GM23248 (cell line): ENCODE results near the gene SH3PXD2A.

Experiments used
- EZH2 ChIP-seq: fragments of 200-600 bp; sonication (generic); IDR thresholded peaks from 2 replicates; pipeline ENCODE4 v1.6.1; 2018; ENCODE audit warnings: antibody characterized with exemption, mild to moderate bottlenecking; ENCODE audit not compliant: insufficient read depth, poor library complexity, severe bottlenecking
- EZH2phosphoT487 ChIP-seq: fragments of 200-600 bp; sonication (generic); IDR thresholded peaks from 2 replicates; pipeline ENCODE4 v1.6.1; 2018; ENCODE audit warnings: antibody characterized with exemption, moderate library complexity, mild to moderate bottlenecking, low read depth; ENCODE audit not compliant: insufficient read depth

DNA sequence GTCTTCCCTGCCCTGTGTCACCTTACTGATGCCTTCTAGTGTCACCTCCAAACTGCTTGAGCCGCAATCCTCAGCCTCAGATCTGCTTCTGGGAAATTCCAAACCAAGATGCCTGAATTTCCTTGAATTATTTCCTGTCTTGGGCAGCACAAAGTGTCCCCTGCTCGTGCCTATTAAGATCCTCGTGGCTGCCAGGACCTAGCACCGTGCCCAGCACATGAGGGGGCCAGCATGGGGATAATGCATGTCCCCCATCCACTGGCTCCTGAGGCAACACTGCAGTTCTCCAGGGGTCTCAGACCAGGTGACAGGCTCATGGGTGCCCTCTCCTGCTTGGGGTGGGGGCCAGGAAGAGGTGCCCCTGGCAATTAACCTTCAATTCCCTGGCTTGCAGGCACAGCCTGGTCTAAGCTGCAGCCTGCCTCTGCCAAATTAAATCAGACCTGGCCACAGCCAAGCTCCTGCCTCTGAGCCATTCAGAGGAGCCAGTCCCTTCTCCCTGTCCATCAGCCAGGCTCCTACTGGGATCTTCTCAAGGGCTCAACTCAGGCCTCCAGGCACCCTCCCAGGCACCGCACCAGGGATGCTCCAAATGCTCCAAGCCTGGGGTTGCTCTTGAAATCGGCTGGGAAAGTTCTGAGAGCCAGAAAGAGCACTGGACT is 146.6 kb downstream of the SH3PXD2A start:
- TF ChIP-seq EZH2phosphoT487 (no peak), EZH2 (no peak)
